ENCODE data around the gene IFFO2. TPM values are rescaled to one million over a fixed set of nuclear protein-coding genes. Genes with fewer than 3 reads are reported as not detected.
A peak's percentile ranks its signal among the peaks of the same experiment; 100 is the strongest.

Gene IFFO2
- total and polyA plus RNA-seq, 4 donors = 7.6 to 18.9 (median 8.3) TPM

DNA sequence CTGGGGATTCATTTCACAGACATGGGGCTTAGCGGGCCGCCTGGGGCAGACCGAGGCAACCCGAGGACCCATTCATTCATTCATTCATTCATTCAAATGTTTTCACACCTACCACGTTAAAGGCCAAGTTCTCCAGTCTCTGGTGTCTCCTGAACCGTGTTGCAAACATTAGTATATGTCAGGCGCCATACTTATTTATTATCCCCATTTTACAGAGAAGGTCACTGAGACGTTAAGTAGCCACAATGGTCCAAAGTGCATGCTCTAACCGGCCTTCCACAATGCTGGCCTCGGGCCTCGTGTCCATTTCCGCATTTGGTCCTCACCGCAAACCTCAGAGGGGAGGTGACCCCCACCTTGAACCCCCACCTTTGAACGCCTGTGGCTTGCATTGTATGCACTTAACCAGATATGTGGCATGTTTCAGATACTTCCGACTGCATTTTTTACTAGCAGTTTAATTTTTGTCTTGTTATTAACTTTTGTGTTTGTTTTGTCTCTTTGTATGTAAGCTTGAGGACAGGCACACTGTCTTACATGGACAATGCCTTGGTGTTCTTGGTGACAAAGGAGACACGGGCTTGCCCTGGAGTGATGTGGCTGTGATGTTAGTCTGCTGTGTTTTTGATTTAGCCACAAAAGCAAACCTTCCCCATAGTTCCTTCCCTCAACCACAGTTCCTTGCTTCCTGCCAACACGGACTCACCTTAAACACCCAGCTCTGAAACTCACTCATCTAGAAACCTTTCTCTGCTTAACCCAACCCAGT, 1.2 kb upstream of the IFFO2 start:
- TF ChIP-seq, protein P1, sequence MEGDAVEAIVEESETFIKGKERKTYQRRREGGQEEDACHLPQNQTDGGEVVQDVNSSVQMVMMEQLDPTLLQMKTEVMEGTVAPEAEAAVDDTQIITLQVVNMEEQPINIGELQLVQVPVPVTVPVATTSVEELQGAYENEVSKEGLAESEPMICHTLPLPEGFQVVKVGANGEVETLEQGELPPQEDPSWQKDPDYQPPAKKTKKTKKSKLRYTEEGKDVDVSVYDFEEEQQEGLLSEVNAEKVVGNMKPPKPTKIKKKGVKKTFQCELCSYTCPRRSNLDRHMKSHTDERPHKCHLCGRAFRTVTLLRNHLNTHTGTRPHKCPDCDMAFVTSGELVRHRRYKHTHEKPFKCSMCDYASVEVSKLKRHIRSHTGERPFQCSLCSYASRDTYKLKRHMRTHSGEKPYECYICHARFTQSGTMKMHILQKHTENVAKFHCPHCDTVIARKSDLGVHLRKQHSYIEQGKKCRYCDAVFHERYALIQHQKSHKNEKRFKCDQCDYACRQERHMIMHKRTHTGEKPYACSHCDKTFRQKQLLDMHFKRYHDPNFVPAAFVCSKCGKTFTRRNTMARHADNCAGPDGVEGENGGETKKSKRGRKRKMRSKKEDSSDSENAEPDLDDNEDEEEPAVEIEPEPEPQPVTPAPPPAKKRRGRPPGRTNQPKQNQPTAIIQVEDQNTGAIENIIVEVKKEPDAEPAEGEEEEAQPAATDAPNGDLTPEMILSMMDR (IDR thresholded peaks at IDR 0.05; ENCODE audit: control extremely low read depth, extremely low read depth) = no peak
- Histone ChIP-seq H3K9me3 (ENCODE audit: control insufficient read depth in 4 of 4, insufficient read depth in 3 of 4, low read length in 3 of 4) (no peaks in the 10 kb centered on the region), H3K4me3 (no peak overlapping the region), H3K27ac (ENCODE audit: low read depth in 1 of 2, low read length in 1 of 2) (no peak overlapping the region), H3K36me3 (ENCODE audit: control insufficient read depth in 4 of 4, insufficient read depth in 4 of 4, low read length in 4 of 4) (no peaks in the 10 kb centered on the region), H3K27me3 (ENCODE audit: control insufficient read depth in 3 of 3, insufficient read depth in 3 of 3, low read length in 2 of 3) (no peaks in the 10 kb centered on the region), H3K4me1 (ENCODE audit: control insufficient read depth in 5 of 5, insufficient read depth in 5 of 5, low read length in 5 of 5) (peaks cover 0 to 40% (median 12%) of the 10 kb centered on the region in 5 donors), H3K9ac (ENCODE audit: insufficient read depth in 1 of 2, low read length in 2 of 2) (no peak overlapping the region)
- no peak for DNase-seq
- 73 to 74% methylated on average over 17 of the region's 17 CpGs for WGBS, 2 donors
- ATAC-seq (ENCODE audit: insufficient read depth, low FRiP score) = no peak

GRCh38 chr1:18957136-18957521, 653 bp upstream of the IFFO2 start:
- DNase-seq = no peak
- no peaks in the 10 kb centered on the region for H3K27me3 ChIP-seq (ENCODE audit: control insufficient read depth in 3 of 3, insufficient read depth in 3 of 3, low read length in 2 of 3)
- peak overlapping the region in 1 of 2 donors; percentile 1 for H3K27ac ChIP-seq (ENCODE audit: low read depth in 1 of 2, low read length in 1 of 2)
- no peak for ATAC-seq (ENCODE audit: insufficient read depth, low FRiP score)
- TF ChIP-seq, protein P1 (IDR thresholded peaks at IDR 0.05; ENCODE audit: control extremely low read depth, extremely low read depth) = no peak
- peak overlapping the region; percentile 17 to 37 for H3K9ac ChIP-seq (ENCODE audit: insufficient read depth in 1 of 2, low read length in 2 of 2)
- H3K9me3 ChIP-seq (ENCODE audit: control insufficient read depth in 4 of 4, insufficient read depth in 3 of 4, low read length in 3 of 4) = no peaks in the 10 kb centered on the region
- peak overlapping the region; percentile 9 for H3K4me3 ChIP-seq
- H3K36me3 ChIP-seq (ENCODE audit: control insufficient read depth in 4 of 4, insufficient read depth in 4 of 4, low read length in 4 of 4) = no peaks in the 10 kb centered on the region
- WGBS, 2 donors = 8 to 10% methylated on average over 27 of the region's 27 CpGs
- peaks cover 0 to 35% (median 13%) of the 10 kb centered on the region in 5 donors for H3K4me1 ChIP-seq (ENCODE audit: control insufficient read depth in 5 of 5, insufficient read depth in 5 of 5, low read length in 5 of 5)

DNA sequence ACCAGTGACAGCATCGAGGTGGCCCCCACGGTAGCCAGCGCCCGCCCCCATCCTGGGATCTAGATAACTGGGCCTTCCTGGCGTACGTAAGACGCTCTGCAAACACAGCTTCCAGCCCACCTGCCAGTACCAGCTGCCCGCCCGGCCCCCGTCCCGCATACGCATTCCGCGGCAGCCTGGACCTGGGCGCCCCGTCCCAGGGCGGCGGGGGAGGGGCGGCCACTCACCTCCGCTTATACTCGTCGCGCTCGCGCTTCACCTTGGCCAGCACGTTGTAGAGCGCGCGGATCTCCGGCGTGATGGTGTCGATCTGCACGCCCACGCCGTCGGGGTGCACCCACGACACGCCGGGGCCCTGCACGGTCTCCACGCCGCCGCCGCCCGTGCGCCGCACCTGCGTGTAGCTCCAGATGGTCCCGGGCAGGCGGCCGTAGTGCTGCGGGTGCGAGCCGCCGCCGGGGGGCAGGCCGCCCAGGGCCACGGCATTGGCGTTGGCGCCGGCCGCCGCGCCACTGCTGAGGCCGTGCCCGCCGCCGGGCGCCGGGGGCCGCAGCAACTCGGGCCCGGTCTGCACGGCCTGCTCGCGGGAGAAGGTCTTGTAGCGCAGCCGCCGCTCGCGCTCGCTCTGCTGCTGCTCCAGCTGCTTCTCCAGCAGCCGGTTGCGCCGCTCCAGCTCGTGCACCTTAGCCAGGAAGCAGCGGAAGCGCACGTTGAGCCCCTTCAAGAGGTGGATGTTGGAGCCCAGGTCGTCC, 859 bp downstream of the IFFO2 start:
- H3K4me3 ChIP-seq = peak overlapping the region; percentile 83
- H3K27ac ChIP-seq (ENCODE audit: low read depth in 1 of 2, low read length in 1 of 2) = peak overlapping the region in 1 of 2 donors; percentile 78
- H3K27me3 ChIP-seq (ENCODE audit: control insufficient read depth in 3 of 3, insufficient read depth in 3 of 3, low read length in 2 of 3) = no peaks in the 10 kb centered on the region
- H3K4me1 ChIP-seq (ENCODE audit: control insufficient read depth in 5 of 5, insufficient read depth in 5 of 5, low read length in 5 of 5) = peaks cover 0 to 45% (median 25%) of the 10 kb centered on the region in 5 donors
- 1% methylated on average over 53 to 90 of the region's 90 CpGs for WGBS, 2 donors
- TF ChIP-seq, protein P1 (IDR thresholded peaks at IDR 0.05; ENCODE audit: control extremely low read depth, extremely low read depth) = no peak
- no peaks in the 10 kb centered on the region for H3K9me3 ChIP-seq (ENCODE audit: control insufficient read depth in 4 of 4, insufficient read depth in 3 of 4, low read length in 3 of 4)
- DNase-seq = peak; percentile 39 to 46 (median 46)
- no peak for ATAC-seq (ENCODE audit: insufficient read depth, low FRiP score)
- peak overlapping the region in 1 of 2 donors; percentile 69 for H3K9ac ChIP-seq (ENCODE audit: insufficient read depth in 1 of 2, low read length in 2 of 2)
- peaks cover 0 to 2% (median 0%) of the 10 kb centered on the region in 4 donors for H3K36me3 ChIP-seq (ENCODE audit: control insufficient read depth in 4 of 4, insufficient read depth in 4 of 4, low read length in 4 of 4)

Measured in lung (tissue), 12 donors.